Kidney (tissue), 22 donors: ENCODE data around the gene CYSTM1. TPM values are rescaled to one million over a fixed set of nuclear protein-coding genes. Genes with fewer than 3 reads are reported as not detected.
A peak's percentile ranks its signal among the peaks of the same experiment; 100 is the strongest.

Experiments used
- DNase-seq, 5 donors: peaks; one replicate each; pipeline ENCODE4 v3.0.0-alpha.2; 2013 to 2020
- FAIRE-seq: peaks from 2 replicates; lab custom pipeline; 2012; peaks lifted over from hg19 to GRCh38; lab: Jason Lieb, UNC
- H3K27ac ChIP-seq, 2 donors: one replicate each; pipeline ENCODE4 v1.7.0; 2013; ENCODE audit warnings: low read depth in 2 of 2, low read length in 2 of 2, inconsistent platforms in 1 of 2
- H3K27me3 ChIP-seq: one replicate; pipeline ENCODE4 v1.7.1; 2013; ENCODE audit warnings: low read length, inconsistent platforms; ENCODE audit not compliant: control insufficient read depth, insufficient read depth
- H3K36me3 ChIP-seq, 3 donors: one replicate each; pipeline versions ENCODE4 v1.7.0 to v1.7.1; 2013; ENCODE audit warnings: low read length in 3 of 3, control low read depth in 1 of 3, inconsistent platforms in 1 of 3; ENCODE audit not compliant: insufficient read depth in 3 of 3, control insufficient read depth in 2 of 3
- H3K4me1 ChIP-seq, 3 donors: one replicate each; pipeline versions ENCODE4 v1.7.0 to v1.7.1; 2013; ENCODE audit warnings: low read length in 3 of 3, inconsistent platforms in 1 of 3, low read depth in 1 of 3; ENCODE audit not compliant: control insufficient read depth in 2 of 3, insufficient read depth in 2 of 3
- H3K4me3 ChIP-seq, 3 donors: one replicate each; pipeline versions ENCODE4 v1.7.0 to v1.8.1; 2013; ENCODE audit warnings: low read length in 3 of 3, control low read depth in 1 of 3, inconsistent platforms in 1 of 3
- H3K9ac ChIP-seq, 3 donors: one replicate each; pipeline versions ENCODE4 v1.7.0 to v1.7.1; 2013; ENCODE audit warnings: low read length in 3 of 3, control low read depth in 1 of 3, inconsistent platforms in 1 of 3
- H3K9me3 ChIP-seq, 3 donors: one replicate each; pipeline versions ENCODE4 v1.7.0 to v1.7.1; 2013; ENCODE audit warnings: low read length in 3 of 3, control low read depth in 1 of 3, inconsistent platforms in 1 of 3; ENCODE audit not compliant: control insufficient read depth in 2 of 3, insufficient read depth in 1 of 3
- intact Hi-C: fragments of 100-400 bp; cut with DNase I; formaldehyde crosslinking; loops from one replicate; pipeline ENCODE4 v1.11.1; 2022
- long read RNA-seq, 10 donors: library from polyadenylated mRNA in 1 of 10; unstranded in 1 of 10; transcript quantifications; one replicate each; pipeline ENCODE4 v2.0.0 and lab custom pipeline, GENCODE V29; 2021 to 2026
- polyA plus RNA-seq: library from polyadenylated mRNA; stranded (reverse); fragments of 350-450 nt; fragmentation: Illumina TruSeq; extraction: RNeasy Lipid Tissue Mini Kit (QIAGEN cat#74804); gene quantifications from one replicate; pipeline ENCODE4 v1.2.3, GENCODE V29; 2014; ENCODE audit warnings: low read depth, low replicate concordance; ENCODE audit not compliant: insufficient read depth
- total RNA-seq: library from RNA; stranded (reverse); fragmentation: NEBNext Ultra II Directional; extraction: Animal tissue kit (Norgen Biotek cat#: 25700); gene quantifications from one replicate; pipeline ENCODE4 v1.2.1, GENCODE V29; 2021
- TF ChIP-seq, protein P1 (sequence below): IDR thresholded peaks from 3 replicates; pipeline ENCODE4 v1.5.1; 2012; ENCODE audit warnings: mild to moderate bottlenecking, moderate library complexity, borderline replicate concordance; ENCODE audit not compliant: insufficient read depth; ENCODE audit errors: extremely low read depth
- donor health status: control.
- donor health status: control.
- donor health status: control.
- donor health status: control.
- donor health status: control.
- donor health status: DM: yes; HTN: yes; CAD: no.
- donor health status: Normal renal cell carcinoma (clear cell type).

The CYSTM1 gene, protein sequence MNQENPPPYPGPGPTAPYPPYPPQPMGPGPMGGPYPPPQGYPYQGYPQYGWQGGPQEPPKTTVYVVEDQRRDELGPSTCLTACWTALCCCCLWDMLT
- total RNA-seq, result 157 TPM
- polyA plus RNA-seq, result 485 TPM
- long read RNA-seq, donor 1, transcript CYSTM1-201 (3 exons, 1,336 nt), result major isoform, 26 of 44 reads
- long read RNA-seq, donor 1, partial matches to known transcripts, result 18 of 44 reads
- long read RNA-seq, donor 1, other reads (novel, unspliced or antisense), result 0 of 44 reads
- long read RNA-seq, donor 2, transcript CYSTM1-201 (3 exons, 1,336 nt), result major isoform, 55 of 164 reads
- long read RNA-seq, donor 2, partial matches to known transcripts, result 52 of 164 reads
- long read RNA-seq, donor 2, other reads (novel, unspliced or antisense), result 55 of 164 reads
- long read RNA-seq, donor 3, transcript CYSTM1-201 (3 exons, 1,336 nt), result major isoform, 105 of 247 reads
- long read RNA-seq, donor 3, partial matches to known transcripts, result 57 of 247 reads
- long read RNA-seq, donor 3, other reads (novel, unspliced or antisense), result 84 of 247 reads
- long read RNA-seq, donor 4, transcript CYSTM1-201 (3 exons, 1,336 nt), result major isoform, 41 of 41 reads
- long read RNA-seq, donor 4, partial matches to known transcripts, result 0 of 41 reads
- long read RNA-seq, donor 4, other reads (novel, unspliced or antisense), result 0 of 41 reads
- long read RNA-seq, donor 5, transcript CYSTM1-201 (3 exons, 1,336 nt), result major isoform, 6 of 6 reads
- long read RNA-seq, donor 5, partial matches to known transcripts, result 0 of 6 reads
- long read RNA-seq, donor 5, other reads (novel, unspliced or antisense), result 0 of 6 reads
- long read RNA-seq, donor 6, transcript CYSTM1-201 (3 exons, 1,336 nt), result major isoform, 129 of 210 reads
- long read RNA-seq, donor 6, partial matches to known transcripts, result 78 of 210 reads
- long read RNA-seq, donor 6, other reads (novel, unspliced or antisense), result 0 of 210 reads
- long read RNA-seq, donor 7, transcript CYSTM1-201 (3 exons, 1,336 nt), result major isoform, 114 of 161 reads
- long read RNA-seq, donor 7, partial matches to known transcripts, result 15 of 161 reads
- long read RNA-seq, donor 7, other reads (novel, unspliced or antisense), result 32 of 161 reads
- long read RNA-seq, donor 8, transcript CYSTM1-201 (3 exons, 1,336 nt), result major isoform, 51 of 166 reads
- long read RNA-seq, donor 8, partial matches to known transcripts, result 76 of 166 reads
- long read RNA-seq, donor 8, other reads (novel, unspliced or antisense), result 39 of 166 reads
- long read RNA-seq, donor 9, transcript CYSTM1-201 (3 exons, 1,336 nt), result major isoform, 42 of 45 reads
- long read RNA-seq, donor 9, partial matches to known transcripts, result 0 of 45 reads
- long read RNA-seq, donor 9, other reads (novel, unspliced or antisense), result 0 of 45 reads
- long read RNA-seq, donor 10, transcript CYSTM1-201 (3 exons, 1,336 nt), result major isoform, 65 of 71 reads
- long read RNA-seq, donor 10, partial matches to known transcripts, result 5 of 71 reads
- long read RNA-seq, donor 10, other reads (novel, unspliced or antisense), result 0 of 71 reads

DNA sequence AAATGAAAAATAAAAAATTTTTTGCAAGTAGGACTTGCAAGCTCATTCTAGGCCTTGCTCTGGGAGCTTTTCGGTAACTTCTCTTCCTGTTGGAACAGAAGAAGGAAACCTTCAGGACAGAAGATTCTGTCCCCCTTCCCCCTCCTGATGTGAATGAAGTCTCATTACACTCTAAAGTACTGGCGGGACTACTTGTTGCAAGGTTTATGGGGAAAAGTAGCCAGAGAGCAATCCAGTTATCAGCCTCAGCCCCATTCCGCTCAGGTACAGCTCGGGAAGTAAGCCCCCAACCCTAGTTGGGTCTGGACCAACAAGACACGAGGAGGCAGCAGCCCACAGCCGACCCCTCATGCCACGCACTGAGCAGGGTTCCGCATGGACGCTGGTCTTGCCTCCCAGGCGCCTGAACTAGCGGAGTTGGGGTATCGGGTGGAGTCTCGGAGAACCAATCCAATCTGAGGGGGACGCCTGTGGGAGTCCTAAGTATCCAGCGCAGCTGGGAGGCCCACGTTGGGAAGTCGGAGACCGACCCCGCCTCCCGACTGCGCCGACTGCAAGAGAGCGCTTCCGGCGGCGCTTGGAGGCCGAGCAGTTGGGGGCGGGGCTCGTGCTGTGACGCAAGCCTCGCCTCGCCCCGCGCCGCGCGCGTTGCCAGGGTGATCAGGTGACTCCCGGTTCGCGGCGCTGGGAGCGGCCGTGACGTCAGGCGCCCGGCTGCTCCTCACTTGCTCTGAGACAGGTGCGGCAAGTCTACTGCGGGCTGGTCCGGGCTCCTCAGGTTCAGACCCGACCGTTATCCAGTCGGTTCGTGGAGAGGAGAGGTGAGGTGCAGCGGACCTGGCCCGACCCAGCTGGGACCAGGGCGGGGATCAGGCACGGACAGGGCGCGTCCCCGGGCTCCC, at the start of gene CYSTM1:
Gene CYSTM1 (plus strand): TSS at position 724 of the 902 bp plus-strand sequence. CDS start 19,278 bp downstream, outside the sequence.
- FAIRE-seq, result no peak
- Histone ChIP-seq H3K27me3 (no peaks in the 10 kb centered on the region), H3K4me3 (peak within 1 kb of the TSS; percentile 85 to 96 (median 87)), H3K9ac (peak within 1 kb of the TSS; percentile 73 to 97 (median 97)), H3K27ac (peak within 1 kb of the TSS; percentile 99), H3K36me3 (no peaks in the 10 kb centered on the region), H3K9me3 (no peaks in the 10 kb centered on the region), H3K4me1 (peaks cover 0 to 12% (median 10%) of the 10 kb centered on the region in 3 donors)
- peak; percentile 98 to 99 (median 99) for DNase-seq
- intact Hi-C loops, result no loop called here
- TF ChIP-seq, protein P1, sequence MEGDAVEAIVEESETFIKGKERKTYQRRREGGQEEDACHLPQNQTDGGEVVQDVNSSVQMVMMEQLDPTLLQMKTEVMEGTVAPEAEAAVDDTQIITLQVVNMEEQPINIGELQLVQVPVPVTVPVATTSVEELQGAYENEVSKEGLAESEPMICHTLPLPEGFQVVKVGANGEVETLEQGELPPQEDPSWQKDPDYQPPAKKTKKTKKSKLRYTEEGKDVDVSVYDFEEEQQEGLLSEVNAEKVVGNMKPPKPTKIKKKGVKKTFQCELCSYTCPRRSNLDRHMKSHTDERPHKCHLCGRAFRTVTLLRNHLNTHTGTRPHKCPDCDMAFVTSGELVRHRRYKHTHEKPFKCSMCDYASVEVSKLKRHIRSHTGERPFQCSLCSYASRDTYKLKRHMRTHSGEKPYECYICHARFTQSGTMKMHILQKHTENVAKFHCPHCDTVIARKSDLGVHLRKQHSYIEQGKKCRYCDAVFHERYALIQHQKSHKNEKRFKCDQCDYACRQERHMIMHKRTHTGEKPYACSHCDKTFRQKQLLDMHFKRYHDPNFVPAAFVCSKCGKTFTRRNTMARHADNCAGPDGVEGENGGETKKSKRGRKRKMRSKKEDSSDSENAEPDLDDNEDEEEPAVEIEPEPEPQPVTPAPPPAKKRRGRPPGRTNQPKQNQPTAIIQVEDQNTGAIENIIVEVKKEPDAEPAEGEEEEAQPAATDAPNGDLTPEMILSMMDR, result peak; percentile 15

DNA sequence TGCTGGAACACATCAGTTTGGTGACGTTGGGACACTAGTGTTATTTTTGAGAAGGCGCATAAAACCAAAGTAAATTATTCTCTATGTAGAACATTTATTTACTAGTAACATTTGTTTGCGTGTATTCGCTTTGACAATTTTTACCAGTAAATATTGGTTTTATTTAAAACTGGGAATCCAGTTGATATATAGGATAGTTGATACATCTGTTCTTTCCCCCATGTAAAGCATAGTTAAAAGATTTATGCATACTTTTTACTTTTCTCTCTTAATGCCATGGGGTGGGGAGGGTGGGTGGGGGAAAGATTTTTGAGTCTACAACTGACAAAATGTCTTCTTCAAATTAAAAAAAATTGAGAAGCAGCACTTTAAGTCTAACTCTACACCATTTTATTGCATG, 49.4 kb upstream of the CYSTM1 start, which contains the start of gene IGIP:
Gene IGIP (plus strand): TSS at position 301 of the 400 bp plus-strand sequence. CDS start 2,540 bp downstream, outside the sequence.
- H3K4me1 ChIP-seq, result peaks cover 0 to 11% (median 6%) of the 10 kb centered on the region in 3 donors
- no peaks in the 10 kb centered on the region for H3K36me3 ChIP-seq
- TF ChIP-seq, protein P1, result no peak
- FAIRE-seq, result no peak
- DNase-seq, result no peak
- H3K9me3 ChIP-seq, result no peaks in the 10 kb centered on the region
- no peak within 1 kb of the TSS for H3K27ac ChIP-seq
- H3K4me3 ChIP-seq, result no peak within 1 kb of the TSS
- H3K27me3 ChIP-seq, result no peaks in the 10 kb centered on the region
- intact Hi-C loops, result no loop called here
- no peak within 1 kb of the TSS for H3K9ac ChIP-seq
